SK-N-MC (cell line): ENCODE measurements around the gene SPACDR.
"Not testable (repeated sequence)": the region's sequence is repeated elsewhere in the genome, so short reads cannot be mapped to it uniquely, and the experiment has no call there.

Experiments used
- EZH2 ChIP-seq: fragments of 200-600 bp; sonication (generic); IDR thresholded peaks from one replicate; pipeline ENCODE4 v1.6.1; 2017; ENCODE audit warnings: antibody characterized with exemption
- POLR2AphosphoS5 ChIP-seq: IDR thresholded peaks from 2 replicates; pipeline ENCODE4 v1.6.1; 2012; ENCODE audit warnings: mild to moderate bottlenecking, low read depth, low read length, borderline replicate concordance

DNA sequence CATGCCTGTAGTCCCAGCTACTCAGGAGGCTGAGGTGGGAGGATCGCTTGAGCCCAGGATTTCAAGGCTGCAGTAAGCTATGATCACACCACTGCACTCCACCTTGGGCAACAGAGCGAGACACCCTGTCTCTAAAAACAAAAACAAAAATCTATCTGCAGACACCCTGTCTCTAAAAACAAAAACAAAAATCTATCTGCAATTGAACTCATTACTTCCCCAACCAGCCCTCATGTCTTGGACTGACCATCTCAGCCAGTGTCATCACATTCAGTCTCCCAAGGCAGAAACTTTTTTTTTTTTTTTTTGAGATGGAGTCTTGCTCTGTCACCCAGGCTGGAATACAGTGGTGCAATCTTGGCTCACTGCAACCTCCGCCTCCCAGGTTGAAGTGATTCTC is 40.0 kb upstream of the SPACDR start:
- not testable (repeated sequence) for TF ChIP-seq POLR2AphosphoS5, EZH2
